GM21786 (cell line): ENCODE results near the gene MX2.
A peak's percentile ranks its signal among the peaks of the same experiment; 100 is the strongest.

Experiments
- ATAC-seq: cut with Tn5 transposase; IDR thresholded peaks from one replicate; pipeline ENCODE4 v1.9.1; 2021; ENCODE audit not compliant: unreplicated experiment

MX2 gene

DNA sequence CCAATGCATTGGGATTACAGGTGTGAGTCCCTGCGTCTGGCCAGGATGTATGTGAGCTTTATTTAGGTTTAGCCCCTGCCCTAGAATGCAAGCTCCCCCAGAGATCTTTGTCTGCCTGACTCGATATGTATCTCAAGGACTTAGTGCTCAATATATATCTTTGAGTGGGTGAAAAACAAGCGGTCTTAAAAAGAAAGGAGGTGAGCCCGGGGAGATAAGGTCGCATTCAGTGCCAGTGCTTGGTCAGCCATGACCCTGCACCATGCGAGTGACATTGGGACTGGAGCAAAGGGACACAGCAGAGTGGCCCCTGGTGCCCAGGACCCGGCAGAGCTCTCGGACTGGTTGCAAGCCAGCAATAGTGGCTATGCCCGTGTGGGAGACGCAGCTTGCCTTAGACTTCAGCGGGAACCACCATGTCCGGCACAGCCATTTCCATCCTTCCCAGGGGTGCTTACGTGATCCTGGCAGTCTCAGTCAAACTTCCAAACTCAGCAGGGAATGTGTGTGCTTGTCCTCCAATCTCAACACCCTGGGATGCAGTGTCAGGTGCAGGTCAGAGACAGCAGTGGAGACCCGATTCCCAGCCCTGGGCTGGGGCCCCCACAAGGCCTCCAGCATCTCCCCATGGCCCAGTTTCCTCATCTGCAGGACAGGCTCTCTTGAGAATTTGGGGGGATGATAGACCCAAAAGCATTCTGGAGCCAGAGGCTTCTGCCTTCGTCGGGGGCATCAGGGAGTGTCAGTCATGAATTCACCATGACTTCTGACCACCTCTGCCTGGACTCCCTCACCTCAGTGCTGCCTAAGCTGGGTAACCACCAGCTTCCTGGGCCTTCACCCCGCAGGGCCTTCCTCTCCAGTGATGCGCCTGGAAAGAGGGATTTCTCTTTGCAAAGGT is 1.8 kb downstream of the MX2 start:
- no peak for ATAC-seq

DNA sequence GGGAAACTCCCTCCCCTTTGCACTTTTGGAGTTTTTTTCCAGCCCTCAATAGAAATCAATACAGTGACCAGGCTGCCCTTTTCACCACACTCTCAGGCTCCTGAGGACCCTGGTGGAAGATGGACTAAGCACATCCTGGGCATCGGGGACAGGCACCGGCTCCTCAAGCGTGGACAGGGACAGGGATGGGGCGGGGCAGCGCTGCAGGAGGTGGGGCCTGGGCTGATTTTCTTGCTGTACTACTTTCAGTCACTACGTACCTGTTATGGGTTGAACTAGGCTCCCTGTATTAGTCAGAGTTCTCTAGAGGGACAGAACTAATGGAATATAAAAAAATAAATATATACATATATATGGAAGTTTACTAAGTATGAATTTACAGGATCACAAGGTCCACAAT is 2.5 kb downstream of the MX2 start:
- no peak for ATAC-seq

DNA sequence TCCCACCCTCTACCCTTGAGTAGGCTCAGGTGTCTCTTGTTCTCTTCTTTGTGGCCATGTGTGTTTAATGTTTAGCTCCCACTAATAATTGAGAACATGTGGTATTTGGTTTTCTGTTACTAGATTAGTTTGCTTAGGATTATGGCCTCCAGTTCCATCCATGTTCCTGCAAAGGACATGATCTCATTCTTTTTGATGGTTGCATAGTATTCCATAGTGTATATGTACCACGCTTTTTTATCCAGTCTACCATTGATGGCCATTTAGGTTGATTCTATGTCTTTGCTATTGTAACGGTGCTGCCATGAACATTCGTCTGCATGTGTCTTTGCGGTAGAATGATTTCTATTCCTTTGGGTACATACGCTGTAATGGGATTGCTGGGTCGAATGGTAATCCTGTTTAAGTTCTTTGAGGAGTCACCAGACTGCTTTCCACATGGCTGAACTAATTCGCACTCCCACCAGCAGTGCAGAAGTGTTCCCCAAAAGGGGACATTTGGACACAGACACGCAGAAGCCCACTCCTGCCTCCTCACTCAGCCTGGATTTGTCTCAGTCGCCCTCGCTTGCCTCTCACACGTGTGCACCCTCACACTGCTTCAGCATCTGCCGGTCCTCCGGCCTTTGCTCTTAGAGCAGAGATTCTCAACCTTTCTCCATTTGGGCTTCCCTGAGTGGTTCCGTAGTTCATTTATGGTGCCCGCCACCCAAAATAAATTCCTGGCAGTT is 3.7 kb downstream of the MX2 start:
- no peak for ATAC-seq

DNA sequence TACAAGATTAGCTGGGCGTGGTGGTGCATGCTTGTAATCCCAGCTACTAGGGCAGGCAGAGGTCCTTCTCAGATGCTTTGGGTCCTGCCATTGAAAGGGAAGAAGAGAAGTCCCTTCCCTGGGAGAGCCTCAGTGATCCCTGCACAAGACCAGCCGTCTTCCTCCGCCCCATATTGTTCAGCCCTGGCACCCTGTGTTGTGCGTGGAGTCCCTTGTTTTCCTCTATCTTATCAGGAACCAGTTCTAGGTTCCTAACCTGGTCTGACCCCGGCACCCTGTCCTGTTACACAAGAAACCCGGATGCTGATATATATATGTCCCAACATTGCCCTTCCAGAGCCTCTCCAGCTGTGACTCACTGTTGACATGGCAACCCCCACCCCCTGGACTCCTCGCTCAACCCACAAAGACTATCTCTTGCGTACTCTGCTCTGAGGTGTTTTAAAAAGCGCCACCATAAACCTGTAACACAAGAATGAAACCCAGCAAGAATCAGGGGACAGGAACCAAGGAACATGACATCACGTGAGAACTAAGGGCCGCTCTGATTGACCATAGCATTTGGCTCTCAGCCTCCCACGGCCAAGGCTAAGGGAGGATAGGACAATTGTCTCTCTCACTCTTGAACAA is 4.8 kb downstream of the MX2 start:
- ATAC-seq, result no peak

DNA sequence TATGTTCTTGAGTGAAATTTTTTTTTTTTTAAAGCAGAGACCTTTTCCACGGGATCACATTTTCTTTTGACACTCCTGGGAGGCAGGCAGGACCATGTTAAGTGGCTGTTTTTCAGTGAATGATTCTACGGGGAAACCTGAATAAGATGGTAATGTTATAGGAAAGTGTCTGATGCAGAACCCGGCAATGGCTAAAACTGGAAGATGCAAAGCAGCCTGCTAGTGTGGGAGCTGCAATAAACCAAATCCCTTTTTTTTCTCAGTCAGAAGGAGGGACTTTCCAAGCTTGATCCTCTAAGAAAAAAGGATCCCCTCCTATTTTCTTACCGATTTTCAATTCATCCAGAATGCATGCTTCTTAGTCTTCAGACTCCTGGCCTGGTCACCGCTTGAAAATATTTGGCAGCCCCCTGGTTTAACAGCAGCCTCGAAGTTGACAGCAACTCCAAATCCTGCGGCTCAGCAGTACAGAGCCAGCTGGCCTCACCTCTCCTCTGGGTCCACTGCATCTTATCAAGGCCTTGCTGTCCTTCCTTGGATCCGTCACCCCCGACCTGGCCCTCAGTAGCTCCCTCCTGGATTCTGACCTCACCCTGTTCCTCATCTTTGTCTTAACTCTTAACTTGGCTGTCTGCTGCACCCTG is 5.6 kb downstream of the MX2 start:
- ATAC-seq, result no peak

DNA sequence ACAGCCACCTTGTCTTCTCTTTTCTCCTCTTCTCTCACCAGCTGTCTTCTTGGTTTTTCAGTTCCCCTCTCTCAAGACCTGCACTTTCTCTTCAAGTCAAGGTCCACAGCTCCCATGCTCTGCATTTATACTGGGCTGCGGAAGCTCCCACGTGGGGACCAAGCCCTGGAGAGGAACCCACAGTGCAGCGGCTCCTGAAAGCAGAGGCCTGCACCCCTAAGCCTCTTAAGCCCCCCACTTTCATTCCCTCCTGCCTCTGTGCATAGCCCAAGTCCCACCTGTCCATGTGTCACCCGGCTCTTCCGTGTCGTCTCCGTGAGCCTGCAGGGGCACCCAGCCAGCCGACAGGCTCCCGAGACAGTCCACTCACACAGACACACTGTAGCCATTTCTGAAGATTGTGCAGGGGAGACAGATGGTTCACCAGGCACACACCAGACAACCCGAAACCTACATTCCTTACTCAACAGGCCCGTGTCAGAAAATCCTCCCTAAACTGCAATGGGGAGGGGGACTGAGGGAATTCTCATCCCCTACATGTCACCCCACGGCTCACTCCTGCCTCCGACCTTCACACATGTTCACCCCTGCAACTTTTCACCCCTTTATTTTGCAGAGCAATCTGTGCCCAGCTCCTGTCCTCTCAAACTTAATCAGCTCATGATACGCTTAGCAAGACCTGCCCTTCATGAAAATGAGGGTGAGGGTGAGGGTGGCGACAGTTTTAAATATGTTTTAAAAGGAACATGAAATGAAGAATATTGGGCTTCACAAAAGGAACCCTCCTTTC is 6.3 kb downstream of the MX2 start:
- ATAC-seq, result peak; percentile 59

DNA sequence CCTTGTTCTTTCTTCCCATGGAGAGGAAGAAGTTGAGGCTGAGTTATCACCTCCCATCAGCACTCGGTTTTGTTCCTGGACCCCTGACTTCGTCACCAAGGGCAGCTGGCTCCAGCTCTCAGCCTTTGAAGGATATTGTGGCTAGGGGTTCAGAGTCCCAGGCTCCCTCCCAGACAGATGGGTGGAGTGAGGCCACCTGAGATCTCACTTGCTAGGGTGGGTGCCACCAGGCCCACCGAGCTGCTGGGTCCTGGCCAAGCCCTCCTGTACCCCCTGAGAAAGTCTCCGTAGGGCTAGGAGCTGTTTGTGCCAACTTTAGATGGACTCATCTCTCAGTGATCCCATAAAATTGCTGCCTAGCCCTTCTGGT is 6.9 kb downstream of the MX2 start:
- no peak for ATAC-seq

DNA sequence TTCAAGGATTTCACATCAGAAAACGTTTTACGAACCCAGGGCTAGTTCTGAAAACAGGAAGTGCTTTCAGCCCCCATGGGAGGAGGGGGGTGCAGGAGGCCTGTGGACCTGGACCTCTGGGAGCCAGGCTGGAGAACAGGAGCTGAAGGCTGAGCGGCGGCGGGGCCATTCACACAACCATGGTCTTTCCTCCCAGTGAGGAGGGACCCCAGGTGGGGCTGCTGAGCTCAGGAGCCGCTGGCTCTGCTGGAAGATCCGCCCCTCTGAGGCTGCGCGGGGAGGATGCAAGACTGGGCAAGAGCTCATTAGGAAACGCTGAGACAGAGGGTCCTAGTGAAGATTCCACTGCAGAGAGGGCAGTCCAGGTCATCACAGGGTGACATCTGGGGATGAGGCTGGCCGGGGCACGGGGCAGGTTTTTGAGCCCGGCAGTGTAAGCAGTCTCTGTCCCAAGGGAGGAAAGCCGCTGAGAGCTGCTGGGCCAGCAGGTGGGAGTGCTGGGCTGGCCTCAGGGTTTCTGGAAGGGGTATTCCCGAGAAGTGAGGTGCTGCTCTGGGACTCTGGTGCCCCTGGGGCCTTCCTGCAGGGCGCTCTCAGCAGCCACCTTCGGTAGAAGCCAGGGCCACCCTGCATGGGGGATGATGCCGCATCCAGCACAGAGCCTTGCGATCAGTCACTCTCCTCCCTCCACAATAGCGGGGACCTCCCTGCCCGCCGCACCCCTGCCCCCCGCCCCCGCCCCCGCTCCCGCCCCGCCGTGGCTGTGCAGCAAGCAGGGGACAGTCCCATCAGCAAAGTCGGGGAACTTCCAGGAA is 7.5 kb downstream of the MX2 start:
- ATAC-seq, result peak; percentile 39

DNA sequence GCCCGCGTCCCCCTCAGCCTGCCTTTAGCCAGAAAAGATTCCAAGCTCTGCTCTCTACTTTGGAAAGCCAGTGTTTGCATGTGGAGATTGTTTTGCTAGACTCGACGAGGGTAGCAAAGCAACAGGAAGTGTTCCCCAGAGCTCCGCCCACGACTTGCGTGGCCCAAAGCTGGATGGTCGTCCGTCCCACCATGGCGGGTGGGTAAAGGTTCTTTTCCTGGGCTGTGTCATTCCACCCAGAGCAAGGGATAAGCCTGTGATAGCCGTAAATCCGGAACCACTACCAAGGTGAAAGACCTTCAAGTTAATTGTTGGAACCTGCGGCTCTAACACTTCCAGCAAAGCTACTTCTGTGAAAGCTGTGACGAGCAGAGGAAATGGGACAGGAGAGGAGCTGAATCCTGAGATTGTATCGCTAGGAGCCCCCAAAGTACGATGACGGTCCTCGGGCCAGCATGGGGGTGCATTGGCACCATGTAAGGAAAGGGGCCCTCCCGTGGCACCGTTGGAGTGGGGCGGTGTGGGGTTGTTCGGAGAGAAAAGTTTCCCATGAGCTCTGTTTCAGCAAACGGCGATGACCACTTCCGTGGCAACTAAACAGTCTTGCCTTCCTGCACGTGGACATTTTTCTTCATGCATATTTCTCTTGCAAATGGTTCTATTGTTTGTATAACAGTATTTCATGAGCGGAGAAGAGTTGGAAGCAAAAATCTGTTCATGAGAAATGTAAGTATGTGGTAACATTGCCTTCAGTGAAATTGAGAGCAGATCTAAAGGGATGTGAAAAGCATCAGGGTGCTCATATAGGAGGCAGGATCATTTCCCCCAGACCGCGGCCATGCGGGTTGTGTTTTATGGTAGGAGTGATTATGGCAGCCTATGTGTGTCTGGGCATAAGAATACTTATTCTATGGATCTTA is 8.4 kb downstream of the MX2 start:
- peak; percentile 6 for ATAC-seq

DNA sequence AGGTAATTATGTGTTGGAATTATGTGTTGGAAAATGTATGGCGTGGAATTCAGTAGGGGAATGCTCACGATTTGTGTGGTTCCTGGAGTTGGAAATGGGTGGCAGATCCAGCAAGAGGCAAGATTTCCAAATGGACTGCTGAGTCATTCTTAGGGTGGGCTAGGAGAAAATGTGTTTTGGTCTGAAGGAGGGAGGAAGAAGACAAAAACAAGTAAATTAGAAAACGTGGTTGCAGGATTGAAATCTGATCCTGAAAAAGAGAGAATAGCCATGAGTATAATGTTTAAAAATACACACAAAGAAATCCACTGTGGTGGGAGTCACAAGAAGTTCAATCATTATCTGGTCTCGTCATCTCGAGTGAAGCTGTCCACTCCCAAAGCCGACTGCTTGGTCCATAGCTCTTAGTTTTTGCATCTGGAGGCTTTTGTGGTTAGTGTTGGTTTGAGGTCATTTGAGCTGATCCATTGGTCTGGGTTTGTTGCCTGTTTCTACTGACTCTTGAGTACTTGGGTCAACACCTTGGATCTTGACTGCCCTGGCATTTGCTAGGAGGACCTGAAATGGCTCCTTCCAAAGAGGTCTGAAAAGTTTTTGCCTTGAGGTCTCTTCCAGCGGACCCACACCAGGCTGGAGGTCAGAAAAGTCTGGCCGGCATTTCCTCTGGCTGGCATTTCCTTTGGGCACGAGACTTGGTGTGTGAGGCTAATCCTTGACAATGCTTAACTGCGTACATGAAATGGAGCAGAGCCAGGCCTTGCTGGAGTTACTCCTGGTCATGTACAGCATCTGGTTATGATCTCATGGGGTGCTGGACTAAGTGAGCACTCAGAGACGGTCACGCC is 9.2 kb downstream of the MX2 start:
- ATAC-seq, result no peak

DNA sequence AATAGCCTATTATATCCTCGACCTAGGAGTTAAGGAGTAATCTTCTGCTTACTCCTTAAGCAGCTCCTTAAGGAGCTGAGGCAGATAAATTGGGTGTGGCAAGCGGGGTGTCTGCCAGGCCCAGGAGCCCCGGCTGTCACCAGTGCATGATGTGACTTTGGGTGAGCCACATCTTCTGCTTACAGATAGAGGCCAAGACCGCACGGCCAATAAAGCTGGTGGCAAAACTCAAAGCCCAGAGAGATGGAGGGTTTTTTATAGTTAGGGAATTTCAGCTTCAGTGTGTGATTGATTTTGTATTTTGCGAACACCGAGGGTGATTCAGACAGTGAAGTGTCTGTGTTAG is 9.8 kb downstream of the MX2 start:
- no peak for ATAC-seq

DNA sequence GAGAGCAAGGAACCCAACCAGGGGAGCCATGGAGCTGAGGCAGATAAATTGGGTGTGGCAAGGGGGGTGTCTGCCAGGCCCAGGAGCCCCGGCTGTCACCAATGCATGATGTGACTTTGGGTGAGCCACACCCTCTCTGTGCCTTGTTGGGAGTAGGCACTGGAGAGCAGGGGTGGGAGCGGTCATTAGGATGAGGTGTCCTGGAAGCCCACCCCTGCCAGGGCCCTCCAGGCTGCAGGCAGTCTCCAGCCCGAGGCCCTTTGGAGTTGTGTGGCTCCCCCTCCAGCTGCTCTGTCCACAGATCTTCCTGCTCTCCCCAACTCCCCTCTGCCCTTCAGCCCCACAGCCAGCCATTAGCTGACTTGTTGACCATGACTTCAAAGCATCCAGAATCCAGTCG is 11.4 kb downstream of the MX2 start:
- ATAC-seq, result no peak

DNA sequence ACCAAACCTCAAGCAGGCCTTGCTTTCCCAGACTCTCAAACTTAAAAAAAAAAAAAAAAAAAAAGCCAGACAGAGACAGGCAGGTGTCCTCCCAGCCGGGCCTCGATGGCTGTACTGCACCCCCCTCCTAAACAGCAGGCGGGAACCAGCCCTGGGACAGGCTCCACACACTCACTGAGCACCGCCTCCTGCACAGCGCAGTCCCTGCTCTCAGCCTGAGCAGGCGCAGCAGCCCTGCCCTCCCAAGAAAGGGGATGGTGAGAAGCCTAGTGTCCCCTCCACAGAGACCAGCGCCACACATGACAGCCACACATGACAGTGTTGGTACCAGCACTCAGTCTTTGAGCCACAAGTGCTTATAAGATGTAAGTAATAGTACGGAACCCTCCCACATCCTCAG is 11.9 kb downstream of the MX2 start:
- no peak for ATAC-seq

DNA sequence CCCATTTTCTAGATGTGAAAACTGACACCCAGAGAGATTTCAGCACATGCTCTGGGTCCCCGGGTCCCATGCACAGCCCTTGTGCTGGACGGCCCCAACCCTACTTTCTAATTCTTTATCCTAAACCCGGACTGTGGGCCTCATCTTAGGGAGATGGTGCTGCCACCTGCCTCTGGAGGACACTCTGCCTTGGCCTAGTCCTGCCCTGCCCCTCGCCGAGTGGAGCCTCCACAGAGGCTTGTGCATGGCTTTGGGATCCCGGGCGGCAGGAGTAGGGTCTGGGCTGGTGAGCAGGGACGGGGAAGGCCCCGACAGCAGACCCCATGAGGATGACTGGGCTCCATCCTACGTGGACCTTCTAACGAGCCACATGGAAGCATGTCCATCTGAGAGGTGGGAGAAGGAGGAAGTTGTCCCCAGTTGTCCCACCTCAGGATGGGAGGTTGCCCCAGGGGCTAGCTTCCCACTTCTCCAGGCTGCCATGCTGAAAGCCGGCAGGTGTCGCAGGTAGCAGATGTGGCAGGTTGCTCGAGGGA is 12.4 kb downstream of the MX2 start:
- no peak for ATAC-seq

DNA sequence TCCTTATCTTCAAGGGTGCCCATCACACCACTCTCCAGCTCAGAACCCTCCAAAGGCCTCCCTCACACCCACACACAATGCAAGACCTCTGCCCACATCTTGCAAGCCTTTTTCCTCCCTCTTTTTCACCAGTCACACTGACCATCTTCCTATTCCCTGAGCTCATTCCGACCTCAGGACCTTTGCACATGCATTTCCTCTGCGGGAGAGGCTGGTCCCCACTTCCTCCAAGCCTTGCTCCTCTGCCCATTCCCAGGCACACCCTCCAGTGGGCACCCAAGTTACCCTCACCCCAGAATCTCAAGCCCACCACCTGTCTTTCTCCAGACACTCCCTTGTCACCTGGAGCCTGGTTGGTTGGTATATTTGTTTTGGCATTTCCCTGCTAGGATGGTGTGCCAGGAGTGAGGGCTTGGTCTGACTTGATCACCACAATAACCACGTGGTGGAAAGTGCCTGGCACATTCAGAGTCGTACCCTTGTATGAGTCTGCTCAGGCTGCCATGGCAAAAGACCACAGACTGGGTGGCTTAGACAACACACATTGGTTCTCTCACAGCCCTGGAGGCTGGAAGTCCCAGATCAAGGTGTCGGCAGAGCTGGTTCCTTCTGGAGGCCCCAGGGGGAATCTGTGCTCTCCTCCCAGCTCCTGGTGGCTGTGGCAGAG is 13.2 kb downstream of the MX2 start:
- no peak for ATAC-seq

DNA sequence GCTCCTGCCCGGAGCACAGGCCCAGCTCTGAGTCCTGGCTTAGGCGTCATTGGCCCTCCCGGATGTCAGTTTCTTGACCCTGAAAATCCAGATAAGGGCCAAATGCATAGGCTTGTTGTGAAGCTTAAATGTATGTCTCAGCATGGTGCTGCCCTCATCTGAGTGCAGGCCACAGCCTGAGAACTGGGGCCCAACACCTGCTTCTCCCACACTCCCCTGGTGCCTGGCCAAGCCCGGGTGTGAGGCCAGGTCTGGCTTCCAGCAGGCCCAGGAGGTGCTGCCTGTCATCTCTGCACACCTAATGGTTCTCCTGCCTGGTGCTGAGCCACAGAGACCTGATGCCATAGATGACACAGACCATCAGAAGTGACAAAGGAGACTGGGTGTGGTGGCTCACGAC is 14.0 kb downstream of the MX2 start:
- ATAC-seq, result no peak

DNA sequence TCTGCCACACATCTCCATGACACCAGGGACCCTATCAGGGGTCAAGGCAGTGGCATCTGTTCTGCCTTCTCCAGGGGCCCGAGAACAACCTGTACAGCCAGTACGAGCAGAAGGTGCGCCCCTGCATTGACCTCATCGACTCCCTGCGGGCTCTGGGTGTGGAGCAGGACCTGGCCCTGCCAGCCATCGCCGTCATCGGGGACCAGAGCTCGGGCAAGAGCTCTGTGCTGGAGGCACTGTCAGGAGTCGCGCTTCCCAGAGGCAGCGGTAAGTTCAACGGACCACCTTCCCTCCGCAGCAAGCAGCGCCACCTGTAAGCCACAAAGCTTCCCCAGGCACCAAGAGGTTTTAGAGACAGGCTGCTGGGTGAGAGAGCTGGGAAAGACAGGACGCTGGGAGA is 15.9 kb downstream of the MX2 start:
- no peak for ATAC-seq
